Neutrophil (primary cell): ENCODE data around the gene HAO2.

Experiments used
- H3K27ac ChIP-seq: fragments of 200-600 bp; sonication (generic); 2 replicates; pipeline ENCODE4 v1.5.1; 2016; ENCODE audit warnings: mild to moderate bottlenecking, moderate library complexity
- H3K27me3 ChIP-seq: fragments of 200-600 bp; sonication (generic); 2 replicates; pipeline ENCODE4 v1.6.0; 2016; ENCODE audit warnings: mild to moderate bottlenecking
- H3K36me3 ChIP-seq: fragments of 200-600 bp; sonication (generic); 2 replicates; pipeline ENCODE4 v1.5.1; 2017
- H3K4me1 ChIP-seq, 2 experiments: fragments of 200-600 bp in 1 of 2; sonication (generic) in 1 of 2; 1 replicate in 1 of 2; 2 replicates in 1 of 2; pipeline versions ENCODE4 v1.5.1 to v1.6.1; 2013 to 2016; ENCODE audit warnings: low read depth in 1 of 2, low read length in 1 of 2, mild to moderate bottlenecking in 1 of 2, moderate library complexity in 1 of 2; ENCODE audit not compliant: control insufficient read depth in 1 of 2, insufficient read depth in 1 of 2
- H3K4me3 ChIP-seq, 2 experiments: fragments of 200-600 bp in 1 of 2; sonication (generic) in 1 of 2; 1 replicate in 1 of 2; 2 replicates in 1 of 2; pipeline ENCODE4 v1.5.1; 2013 to 2016; ENCODE audit warnings: low read depth in 1 of 2, low read length in 1 of 2, mild to moderate bottlenecking in 1 of 2, moderate library complexity in 1 of 2
- H3K9me3 ChIP-seq: fragments of 200-600 bp; sonication (generic); 2 replicates; pipeline ENCODE4 v1.5.1; 2016
- TF ChIP-seq, protein P1 (sequence below): fragments of 200-600 bp; sonication (generic); IDR thresholded peaks from 2 replicates; pipeline ENCODE4 v1.5.1; 2016; ENCODE audit warnings: antibody characterized with exemption

The HAO2 gene

GRCh38 chr1:119380983-119381662, 12.5 kb downstream of the HAO2 start:
- no peaks in the 10 kb centered on the region for H3K4me1 ChIP-seq
- no peak overlapping the region for H3K4me3 ChIP-seq
- no peak overlapping the region for H3K27ac ChIP-seq
- no peaks in the 10 kb centered on the region for H3K27me3 ChIP-seq
- no peaks in the 10 kb centered on the region for H3K36me3 ChIP-seq
- TF ChIP-seq, protein P1, sequence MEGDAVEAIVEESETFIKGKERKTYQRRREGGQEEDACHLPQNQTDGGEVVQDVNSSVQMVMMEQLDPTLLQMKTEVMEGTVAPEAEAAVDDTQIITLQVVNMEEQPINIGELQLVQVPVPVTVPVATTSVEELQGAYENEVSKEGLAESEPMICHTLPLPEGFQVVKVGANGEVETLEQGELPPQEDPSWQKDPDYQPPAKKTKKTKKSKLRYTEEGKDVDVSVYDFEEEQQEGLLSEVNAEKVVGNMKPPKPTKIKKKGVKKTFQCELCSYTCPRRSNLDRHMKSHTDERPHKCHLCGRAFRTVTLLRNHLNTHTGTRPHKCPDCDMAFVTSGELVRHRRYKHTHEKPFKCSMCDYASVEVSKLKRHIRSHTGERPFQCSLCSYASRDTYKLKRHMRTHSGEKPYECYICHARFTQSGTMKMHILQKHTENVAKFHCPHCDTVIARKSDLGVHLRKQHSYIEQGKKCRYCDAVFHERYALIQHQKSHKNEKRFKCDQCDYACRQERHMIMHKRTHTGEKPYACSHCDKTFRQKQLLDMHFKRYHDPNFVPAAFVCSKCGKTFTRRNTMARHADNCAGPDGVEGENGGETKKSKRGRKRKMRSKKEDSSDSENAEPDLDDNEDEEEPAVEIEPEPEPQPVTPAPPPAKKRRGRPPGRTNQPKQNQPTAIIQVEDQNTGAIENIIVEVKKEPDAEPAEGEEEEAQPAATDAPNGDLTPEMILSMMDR: no peak
- no peaks in the 10 kb centered on the region for H3K9me3 ChIP-seq

DNA sequence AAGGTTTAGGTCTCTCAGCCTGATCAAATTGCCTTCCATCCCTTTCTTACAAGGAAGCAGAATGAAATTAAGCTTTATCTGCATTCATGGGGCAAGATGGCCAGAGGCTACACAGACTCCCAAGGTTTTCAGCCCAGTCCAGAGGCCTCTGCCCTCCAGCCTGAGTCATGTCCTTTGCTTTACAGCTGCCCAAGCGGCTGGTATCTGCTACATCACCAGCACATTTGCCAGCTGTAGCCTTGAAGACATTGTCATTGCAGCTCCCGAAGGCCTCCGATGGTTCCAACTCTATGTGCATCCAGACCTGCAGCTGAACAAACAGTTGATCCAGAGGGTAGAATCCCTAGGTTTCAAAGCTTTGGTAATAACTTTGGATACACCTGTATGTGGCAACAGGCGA, 16.0 kb downstream of the HAO2 start:
- Histone ChIP-seq H3K27ac (no peak overlapping the region), H3K4me1 (no peaks in the 10 kb centered on the region), H3K9me3 (no peaks in the 10 kb centered on the region), H3K27me3 (no peaks in the 10 kb centered on the region), H3K36me3 (no peaks in the 10 kb centered on the region), H3K4me3 (no peak overlapping the region)
- TF ChIP-seq, protein P1: no peak

DNA sequence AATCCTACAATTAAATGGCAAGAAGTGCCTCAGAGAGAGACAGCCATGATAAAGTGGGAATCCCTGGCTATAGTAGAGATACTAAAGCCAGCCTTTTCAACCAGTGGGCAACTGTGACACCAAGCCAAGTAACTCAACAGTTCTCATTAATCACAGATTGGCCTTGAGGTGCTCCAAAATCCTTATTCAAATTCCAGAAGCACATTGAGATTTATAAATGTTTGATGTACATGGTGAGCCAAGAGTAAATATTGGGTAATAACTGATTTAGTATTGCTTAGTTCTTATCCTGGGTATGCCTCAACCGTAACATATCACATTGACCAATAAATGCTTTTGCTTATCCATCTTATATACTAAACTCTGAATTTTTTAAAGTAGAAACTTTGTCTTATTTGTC, 17.1 kb downstream of the HAO2 start:
- Histone ChIP-seq H3K27ac (no peak overlapping the region), H3K36me3 (no peaks in the 10 kb centered on the region), H3K9me3 (no peaks in the 10 kb centered on the region), H3K4me3 (no peak overlapping the region), H3K4me1 (no peaks in the 10 kb centered on the region), H3K27me3 (no peaks in the 10 kb centered on the region)
- TF ChIP-seq, protein P1: no peak

GRCh38 chr1:119387858-119388257, 19.3 kb downstream of the HAO2 start:
- no peaks in the 10 kb centered on the region for H3K27me3 ChIP-seq
- no peaks in the 10 kb centered on the region for H3K36me3 ChIP-seq
- H3K4me1 ChIP-seq: no peaks in the 10 kb centered on the region
- TF ChIP-seq, protein P1: no peak
- H3K4me3 ChIP-seq: no peak overlapping the region
- H3K9me3 ChIP-seq: no peaks in the 10 kb centered on the region
- H3K27ac ChIP-seq: no peak overlapping the region

DNA sequence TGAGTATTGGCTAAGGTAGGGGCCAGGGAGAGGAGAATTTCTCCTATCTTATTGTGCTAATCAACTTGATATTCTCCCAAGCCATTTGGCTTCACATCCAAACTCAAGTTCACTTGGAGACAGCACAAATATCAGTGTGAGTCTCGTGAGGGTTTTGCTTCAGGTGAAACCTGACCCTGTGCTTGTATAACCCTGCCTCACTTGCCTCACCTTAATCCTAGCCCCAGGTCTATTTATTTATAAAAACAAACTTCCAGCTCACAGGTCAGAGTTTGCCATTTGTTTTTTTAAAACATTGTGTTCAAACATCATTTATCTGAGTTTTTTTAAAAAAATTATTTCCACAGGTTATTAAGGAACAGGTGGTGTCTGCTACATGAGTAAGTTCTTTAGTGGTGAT, 19.9 kb downstream of the HAO2 start:
- Histone ChIP-seq H3K9me3 (no peaks in the 10 kb centered on the region), H3K27me3 (no peaks in the 10 kb centered on the region)
- TF ChIP-seq, protein P1: no peak

More for the DNA sequence above, 19.9 kb downstream of the HAO2 start:
- H3K4me3 ChIP-seq: no peak overlapping the region
- H3K36me3 ChIP-seq: no peaks in the 10 kb centered on the region
- no peak overlapping the region for H3K27ac ChIP-seq
- H3K4me1 ChIP-seq: no peaks in the 10 kb centered on the region
